ENCODE data around the gene FANCC. TPM values are rescaled to one million over a fixed set of nuclear protein-coding genes. Genes with fewer than 3 reads are reported as not detected.

The FANCC gene
- total RNA-seq, 1 experiment from 2014 or later: 44.7 TPM

DNA sequence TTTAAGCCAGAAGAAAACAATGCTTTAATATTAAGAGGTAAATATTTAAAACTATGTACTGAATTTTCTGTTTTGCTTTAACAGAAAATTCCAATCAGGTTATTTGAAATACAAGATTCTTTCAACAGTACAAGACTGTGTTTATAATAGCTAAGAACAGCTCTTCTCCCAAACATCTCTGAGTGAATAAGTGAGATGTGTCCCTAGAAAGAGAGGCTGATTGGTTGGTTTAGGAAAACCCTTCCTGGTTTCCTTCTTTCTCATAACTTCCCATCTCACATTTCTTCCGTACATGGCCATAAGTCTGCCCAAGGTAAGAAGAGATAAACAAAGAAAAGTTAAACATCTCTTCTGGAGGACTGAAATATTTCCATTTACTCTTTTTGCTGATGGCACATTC is 145.9 kb downstream of the FANCC start:
- Histone ChIP-seq H4K20me1 (ENCODE audit: insufficient read depth) (no peaks in the 10 kb centered on the region), H3K36me3 (ENCODE audit: low read depth) (no peaks in the 10 kb centered on the region; the same call in 1 of the 2 replicates), H3K4me3 (no peak overlapping the region), H3K9me2 (ENCODE audit: insufficient read depth) (no peaks in the 10 kb centered on the region), H3K27ac (no peak overlapping the region), H3K27me3 (ENCODE audit: insufficient read depth, low read depth) (no peaks in the 10 kb centered on the region), H3K4me2 (0 out of 2 replicates have a peak overlapping the region, but pooled peaks have one; percentile 0), H3K79me2 (ENCODE audit: low read depth) (no peaks in the 10 kb centered on the region), H3F3A (ENCODE audit: insufficient read depth, low read depth) (no peaks in the 10 kb centered on the region), H2AFZ (no peak overlapping the region), H3K9me3 (ENCODE audit: insufficient read depth, low read depth) (no peaks in the 10 kb centered on the region), H3K4me1 (replicated peaks; ENCODE audit: insufficient read depth) (0 out of 2 replicates have a peak, but pooled peaks cover 10% of the 10 kb centered on the region)
- no peak for DNase-seq
- TF ChIP-seq, protein P1, sequence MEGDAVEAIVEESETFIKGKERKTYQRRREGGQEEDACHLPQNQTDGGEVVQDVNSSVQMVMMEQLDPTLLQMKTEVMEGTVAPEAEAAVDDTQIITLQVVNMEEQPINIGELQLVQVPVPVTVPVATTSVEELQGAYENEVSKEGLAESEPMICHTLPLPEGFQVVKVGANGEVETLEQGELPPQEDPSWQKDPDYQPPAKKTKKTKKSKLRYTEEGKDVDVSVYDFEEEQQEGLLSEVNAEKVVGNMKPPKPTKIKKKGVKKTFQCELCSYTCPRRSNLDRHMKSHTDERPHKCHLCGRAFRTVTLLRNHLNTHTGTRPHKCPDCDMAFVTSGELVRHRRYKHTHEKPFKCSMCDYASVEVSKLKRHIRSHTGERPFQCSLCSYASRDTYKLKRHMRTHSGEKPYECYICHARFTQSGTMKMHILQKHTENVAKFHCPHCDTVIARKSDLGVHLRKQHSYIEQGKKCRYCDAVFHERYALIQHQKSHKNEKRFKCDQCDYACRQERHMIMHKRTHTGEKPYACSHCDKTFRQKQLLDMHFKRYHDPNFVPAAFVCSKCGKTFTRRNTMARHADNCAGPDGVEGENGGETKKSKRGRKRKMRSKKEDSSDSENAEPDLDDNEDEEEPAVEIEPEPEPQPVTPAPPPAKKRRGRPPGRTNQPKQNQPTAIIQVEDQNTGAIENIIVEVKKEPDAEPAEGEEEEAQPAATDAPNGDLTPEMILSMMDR (conservative IDR thresholded peaks at IDR 0.05): no peak
- no peak for TF ChIP-seq EZH2 (IDR thresholded peaks at IDR 0.05; ENCODE audit: low read depth)
- no TSS peak for BruUV-seq (replicated peaks)
- CTCF ChIA-PET: no interaction called here
- POLR2A ChIA-PET (ENCODE audit: unreplicated experiment): interaction anchor here (0.7 kb wide), 1 partner anchor 903 kb away, joined by 3 read pairs; no protein-coding TSS in a partner anchor
- intact Hi-C loops (cut with micrococcal nuclease; ENCODE audit: unreplicated experiment): no loop called here

DNA sequence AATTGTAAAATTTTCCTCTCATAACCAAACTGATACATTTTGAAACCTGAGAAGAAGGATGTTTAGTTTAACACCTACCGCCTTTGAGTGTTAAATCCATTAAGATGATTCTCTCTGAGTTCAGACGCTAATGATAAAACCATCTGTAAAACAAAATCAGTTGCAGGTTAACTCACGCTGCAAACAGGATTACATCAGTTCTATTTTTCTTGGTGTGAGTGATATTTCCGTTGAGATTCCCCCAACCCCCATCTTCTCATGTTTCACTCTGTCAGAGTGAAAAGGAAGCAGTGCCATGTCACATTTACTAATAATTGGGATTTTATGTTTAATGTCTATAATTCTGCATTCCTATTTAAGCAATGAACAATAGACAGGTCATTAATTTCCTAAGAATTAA is 146.5 kb downstream of the FANCC start:
- Histone ChIP-seq H3K9me2 (ENCODE audit: insufficient read depth) (no peaks in the 10 kb centered on the region), H3K27ac (no peak overlapping the region), H3K4me1 (replicated peaks; ENCODE audit: insufficient read depth) (0 out of 2 replicates have a peak, but pooled peaks cover 10% of the 10 kb centered on the region), H3K9me3 (ENCODE audit: insufficient read depth, low read depth) (no peaks in the 10 kb centered on the region), H3K4me2 (0 out of 2 replicates have a peak overlapping the region, but pooled peaks have one; percentile 0), H3F3A (ENCODE audit: insufficient read depth, low read depth) (no peaks in the 10 kb centered on the region), H3K36me3 (ENCODE audit: low read depth) (no peaks in the 10 kb centered on the region; the same call in 1 of the 2 replicates), H4K20me1 (ENCODE audit: insufficient read depth) (no peaks in the 10 kb centered on the region), H3K79me2 (ENCODE audit: low read depth) (no peaks in the 10 kb centered on the region), H2AFZ (no peak overlapping the region), H3K4me3 (no peak overlapping the region), H3K27me3 (ENCODE audit: insufficient read depth, low read depth) (no peaks in the 10 kb centered on the region)
- TF ChIP-seq, protein P1 (conservative IDR thresholded peaks at IDR 0.05): no peak
- TF ChIP-seq EZH2 (IDR thresholded peaks at IDR 0.05; ENCODE audit: low read depth): no peak
- POLR2A ChIA-PET (ENCODE audit: unreplicated experiment): interaction anchor here (0.7 kb wide), 1 partner anchor 902 kb away, joined by 3 read pairs; no protein-coding TSS in a partner anchor
- CTCF ChIA-PET: no interaction called here
- BruUV-seq (replicated peaks): no TSS peak
- intact Hi-C loops (cut with micrococcal nuclease; ENCODE audit: unreplicated experiment): no loop called here
- DNase-seq: no peak

DNA sequence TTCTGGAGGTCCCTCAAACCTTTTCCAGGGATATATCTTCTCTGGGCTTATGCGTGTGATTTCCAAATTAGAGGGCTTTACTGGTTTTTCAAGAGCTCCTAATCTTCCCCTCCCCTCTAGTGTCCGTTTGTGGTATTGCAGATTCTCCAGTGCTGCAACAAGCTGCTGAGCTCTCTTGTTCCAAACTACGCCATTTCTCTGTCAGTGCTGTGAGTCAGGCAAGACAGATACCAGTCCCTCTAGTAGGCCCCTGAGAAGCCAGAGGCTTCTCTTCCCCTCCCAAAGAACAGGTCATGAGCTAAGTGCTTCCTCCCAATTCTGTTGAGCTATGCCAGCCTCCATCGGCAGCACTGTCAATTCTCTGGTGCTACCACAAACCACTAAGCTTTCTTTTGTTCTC is 149.5 kb downstream of the FANCC start:
- POLR2A ChIA-PET (ENCODE audit: unreplicated experiment): interaction anchor here (0.5 to 0.6 kb wide), 2 partner anchors 9 to 23 kb away, joined by 5 to 12 read pairs; no protein-coding TSS in a partner anchor
- BruUV-seq (replicated peaks): no TSS peak
- H3K36me3 ChIP-seq (ENCODE audit: low read depth): no peaks in the 10 kb centered on the region; the same call in 1 of the 2 replicates
- H3K4me2 ChIP-seq: no peak overlapping the region
- H3K27ac ChIP-seq: no peak overlapping the region
- CTCF ChIA-PET: interaction anchor here (0.5 to 1.7 kb wide), 11 partner anchors 12 to 613 kb away, joined by 3 to 15 read pairs (median 4); partner anchors contain the start of genes AOPEP and PCAT7
- no peaks in the 10 kb centered on the region for H3K27me3 ChIP-seq (ENCODE audit: insufficient read depth, low read depth)
- H2AFZ ChIP-seq: no peak overlapping the region
- 0 out of 2 replicates have a peak, but pooled peaks cover 10% of the 10 kb centered on the region for H3K4me1 ChIP-seq (replicated peaks; ENCODE audit: insufficient read depth)
- no peaks in the 10 kb centered on the region for H3K9me3 ChIP-seq (ENCODE audit: insufficient read depth, low read depth)
- H3F3A ChIP-seq (ENCODE audit: insufficient read depth, low read depth): no peaks in the 10 kb centered on the region
- no peak overlapping the region for H3K4me3 ChIP-seq
- H4K20me1 ChIP-seq (ENCODE audit: insufficient read depth): no peaks in the 10 kb centered on the region
- peak; percentile 47 to 56 for DNase-seq
- TF ChIP-seq EZH2 (IDR thresholded peaks at IDR 0.05; ENCODE audit: low read depth): no peak
- TF ChIP-seq, protein P1 (conservative IDR thresholded peaks at IDR 0.05): peak; percentile 93
- intact Hi-C loops (cut with micrococcal nuclease; ENCODE audit: unreplicated experiment): no loop called here
- no peaks in the 10 kb centered on the region for H3K79me2 ChIP-seq (ENCODE audit: low read depth)
- H3K9me2 ChIP-seq (ENCODE audit: insufficient read depth): no peaks in the 10 kb centered on the region
